Osteocyte (in vitro differentiated cells): Measurements from ENCODE around the gene PRMT5. TPM values are rescaled to one million over a fixed set of nuclear protein-coding genes. Genes with fewer than 3 reads are reported as not detected.
A peak's percentile ranks its signal among the peaks of the same experiment; 100 is the strongest.
"Not testable (repeated sequence)": the region's sequence is repeated elsewhere in the genome, so short reads cannot be mapped to it uniquely, and the experiment has no call there.

Experiments used
- DNase-seq: peaks from one replicate; pipeline ENCODE4 v3.0.0; 2021; ENCODE audit warnings: mixed read lengths; ENCODE audit not compliant: unreplicated experiment; ENCODE audit errors: extremely low spot score
- H3K27ac Mint-ChIP-seq: one replicate; pipeline ENCODE4 v1.8.0; 2021; ENCODE audit warnings: mild to moderate bottlenecking, mixed read lengths; ENCODE audit not compliant: unreplicated experiment
- H3K27me3 Mint-ChIP-seq: one replicate; pipeline ENCODE4 v1.8.0; 2021; ENCODE audit warnings: mixed read lengths; ENCODE audit not compliant: unreplicated experiment
- H3K36me3 Mint-ChIP-seq: one replicate; pipeline ENCODE4 v1.8.0; 2021; ENCODE audit warnings: mixed read lengths; ENCODE audit not compliant: unreplicated experiment
- H3K4me1 Mint-ChIP-seq: one replicate; pipeline ENCODE4 v1.8.0; 2021; ENCODE audit warnings: mixed read lengths; ENCODE audit not compliant: unreplicated experiment
- H3K4me3 Mint-ChIP-seq: one replicate; pipeline ENCODE4 v1.8.0; 2021; ENCODE audit warnings: mild to moderate bottlenecking, moderate library complexity, mixed read lengths; ENCODE audit not compliant: unreplicated experiment
- H3K9me3 Mint-ChIP-seq: one replicate; pipeline ENCODE4 v1.8.0; 2021; ENCODE audit warnings: mixed read lengths; ENCODE audit not compliant: unreplicated experiment
- CTCF ChIP-seq: fragments of 200-600 bp; sonication (generic); IDR thresholded peaks from 2 replicates; pipeline ENCODE4 v1.5.0; 2021; ENCODE audit warnings: antibody characterized with exemption, mild to moderate bottlenecking, moderate library complexity
- total RNA-seq: library from RNA; stranded (reverse); gene quantifications from 2 replicates; pipeline ENCODE4 v1.2.1, GENCODE V29; 2021

The PRMT5 gene
- total RNA-seq, 1 donor from 2014 or later = 68.4 TPM

GRCh38 chr14:22971152-22971551 is 42.0 kb upstream of the PRMT5 start:
- no peak overlapping the region for H3K4me3 Mint-ChIP-seq
- no peaks in the 10 kb centered on the region for H3K27me3 Mint-ChIP-seq
- DNase-seq = no peak
- peaks cover 46% of the 10 kb centered on the region for H3K36me3 Mint-ChIP-seq
- TF ChIP-seq CTCF = no peak
- peaks cover 28% of the 10 kb centered on the region for H3K4me1 Mint-ChIP-seq
- H3K9me3 Mint-ChIP-seq = no peaks in the 10 kb centered on the region
- no peak overlapping the region for H3K27ac Mint-ChIP-seq

- no peak overlapping the region for H3K4me3 Mint-ChIP-seq
- H3K4me1 Mint-ChIP-seq = no peaks in the 10 kb centered on the region
- H3K36me3 Mint-ChIP-seq = peaks cover 15% of the 10 kb centered on the region
- TF ChIP-seq CTCF = no peak
- no peaks in the 10 kb centered on the region for H3K9me3 Mint-ChIP-seq
- no peak for DNase-seq
- no peaks in the 10 kb centered on the region for H3K27me3 Mint-ChIP-seq
- no peak overlapping the region for H3K27ac Mint-ChIP-seq
Measured at GRCh38 chr14:22966783-22967269, 37.6 kb upstream of the PRMT5 start.

GRCh38 chr14:22965916-22966782 is 37.0 kb upstream of the PRMT5 start:
- not testable (repeated sequence) for DNase-seq, H3K27ac Mint-ChIP-seq, H3K27me3 Mint-ChIP-seq, H3K36me3 Mint-ChIP-seq, H3K4me1 Mint-ChIP-seq, H3K9me3 Mint-ChIP-seq, H3K4me3 Mint-ChIP-seq

- Mint-ChIP-seq H3K27me3 (no peaks in the 10 kb centered on the region), H3K4me3 (no peak overlapping the region), H3K36me3 (no peaks in the 10 kb centered on the region), H3K27ac (no peak overlapping the region), H3K9me3 (no peaks in the 10 kb centered on the region), H3K4me1 (no peaks in the 10 kb centered on the region)
- no peak for DNase-seq
- TF ChIP-seq CTCF = no peak
Measured at GRCh38 chr14:22962061-22962676, 33.0 kb upstream of the PRMT5 start.

- no peak for DNase-seq
- Mint-ChIP-seq H3K9me3 (no peaks in the 10 kb centered on the region), H3K4me1 (peaks cover 17% of the 10 kb centered on the region), H3K4me3 (peak overlapping the region; percentile 89), H3K27ac (peak overlapping the region; percentile 96), H3K36me3 (peaks cover 15% of the 10 kb centered on the region), H3K27me3 (no peaks in the 10 kb centered on the region)
- no peak for TF ChIP-seq CTCF
Measured at GRCh38 chr14:22955702-22956569, 26.8 kb upstream of the PRMT5 start.
